HepG2 (cell line): Measurements from ENCODE around the gene CNTN4. TPM values are rescaled to one million over a fixed set of nuclear protein-coding genes. Genes with fewer than 3 reads are reported as not detected.

Experiments
- ATAC-seq: fragments of 200-7000 bp; cut with Tn5 transposase; 3 replicates; pipeline ENCODE4 v1.9.1; 2020; ENCODE audit warnings: mild to moderate bottlenecking, moderate library complexity
- BruUV-seq: library from RNA; stranded (reverse); fragments of 400-500 nt; replicated peaks from 2 replicates; lab custom pipeline; 2021; lab: Mats Ljungman, UMichigan
- CTCF ChIA-PET: fragments of 300-600 bp; formaldehyde crosslinking; extraction: SDS; loops from one replicate; lab custom pipeline; 2021; ENCODE audit warnings: low total read pairs, inconsistent platforms, low intra/inter-chr PET ratio; lab: Yijun Ruan, JAX
- POLR2A ChIA-PET: fragments of 350-600 bp; sonication (Branson Sonifier 250); formaldehyde crosslinking; loops from one replicate; lab custom pipeline; 2020; ENCODE audit warnings: antibody characterized with exemption, inconsistent platforms; lab: Yijun Ruan, JAX
- DNase-seq: peaks from one replicate; pipeline ENCODE4 v3.0.0-alpha.2; 2015; ENCODE audit warnings: low spot score
- FAIRE-seq: peaks from 3 replicates; lab custom pipeline; 2011; peaks lifted over from hg19 to GRCh38; lab: Jason Lieb, UNC
- H2AFZ ChIP-seq: one replicate; pipeline ENCODE4 v1.6.1; 2011; ENCODE audit warnings: low read length, inconsistent platforms
- H3K27ac ChIP-seq: fragments of 300-600 bp; 3 replicates; pipeline ENCODE4 v1.8.0; 2011; ENCODE audit warnings: mixed run types, mild to moderate bottlenecking, mixed read lengths, low read length, inconsistent platforms; ENCODE audit not compliant: insufficient read depth; ENCODE audit errors: extremely low read length
- H3K27me3 ChIP-seq, 2 experiments: fragments of 200-600 bp in 1 of 2; 2 replicates in 1 of 2; 3 replicates in 1 of 2; pipeline versions ENCODE4 v1.6.0 to v1.8.0; 2011; ENCODE audit warnings: low read length in 2 of 2, mild to moderate bottlenecking in 2 of 2, moderate library complexity in 2 of 2, inconsistent platforms in 1 of 2; ENCODE audit not compliant: insufficient read depth in 2 of 2, control insufficient read depth in 1 of 2
- H3K36me3 ChIP-seq, 2 experiments: fragments of 200-600 bp in 1 of 2; replicated peaks in 1 of 2; 2 replicates in 1 of 2; 3 replicates in 1 of 2; pipeline versions ENCODE4 v1.5.1 to v1.8.0; 2011; ENCODE audit warnings: low read length in 2 of 2, inconsistent platforms in 1 of 2; ENCODE audit not compliant: insufficient read depth in 2 of 2, control insufficient read depth in 1 of 2
- H3K4me1 ChIP-seq: 2 replicates; pipeline ENCODE4 v1.5.1; 2012; ENCODE audit warnings: low read length, inconsistent platforms; ENCODE audit not compliant: insufficient read depth
- H3K4me2 ChIP-seq: 2 replicates; pipeline ENCODE4 v1.6.0; 2011; ENCODE audit warnings: low read depth, low read length, inconsistent platforms
- H3K4me3 ChIP-seq, 3 experiments: fragments of 200-600 bp in 1 of 3; sonication (generic), shearing (Covaris generic) in 1 of 3; replicated peaks in 1 of 3; 2 replicates each; pipeline ENCODE4 v1.5.1; 2011 to 2016; ENCODE audit warnings: low read length in 3 of 3, inconsistent platforms in 2 of 3, low read depth in 2 of 3, mild to moderate bottlenecking in 2 of 3, control low read depth in 1 of 3, mixed read lengths in 1 of 3; ENCODE audit not compliant: insufficient read depth in 1 of 3
- H3K79me2 ChIP-seq: one replicate; pipeline ENCODE4 v1.6.1; 2011; ENCODE audit warnings: low read length, inconsistent platforms; ENCODE audit not compliant: insufficient read depth
- H3K9ac ChIP-seq: 2 replicates; pipeline ENCODE4 v1.6.0; 2011; ENCODE audit warnings: mild to moderate bottlenecking, low read depth, low read length, inconsistent platforms; ENCODE audit not compliant: insufficient read depth
- H3K9me3 ChIP-seq: 2 replicates; pipeline ENCODE4 v1.5.1; 2012; ENCODE audit warnings: mild to moderate bottlenecking, low read length
- H4K20me1 ChIP-seq: 2 replicates; pipeline ENCODE4 v1.6.0; 2011; ENCODE audit warnings: inconsistent platforms, mild to moderate bottlenecking, low read length, moderate library complexity; ENCODE audit not compliant: insufficient read depth
- CHD2 ChIP-seq: IDR thresholded peaks from 2 replicates; pipeline ENCODE4 v1.6.1; 2011; ENCODE audit warnings: low read depth, low read length, improper control_type of control experiment
- HNRNPL ChIP-seq: fragments of 200-400 bp; formaldehyde crosslinking; IDR thresholded peaks from 2 replicates; pipeline ENCODE4 v1.6.1; 2017; ENCODE audit warnings: mild to moderate bottlenecking, low read depth, low read length
- KAT2B ChIP-seq: fragments of 150-350 bp; IDR thresholded peaks from 2 replicates; pipeline ENCODE4 v1.6.1; 2014; ENCODE audit warnings: low read depth, low read length, borderline replicate concordance
- MED13 ChIP-seq: sonication (generic); formaldehyde crosslinking; IDR thresholded peaks from 2 replicates; pipeline ENCODE4 v1.5.0; 2020; ENCODE audit warnings: missing genetic modification reagents
- RBAK ChIP-seq: sonication (generic); formaldehyde crosslinking; IDR thresholded peaks from 2 replicates; pipeline ENCODE4 v1.5.1; 2020; ENCODE audit warnings: mild to moderate bottlenecking, missing genetic modification reagents
- TEAD3 ChIP-seq: optimal IDR thresholded peaks from 2 replicates; pipeline ENCODE3; 2016; ENCODE audit warnings: borderline replicate concordance
- ZBTB7A ChIP-seq: sonication (generic); formaldehyde crosslinking; IDR thresholded peaks from 2 replicates; pipeline ENCODE4 v1.8.0; 2022; ENCODE audit warnings: mild to moderate bottlenecking, missing genetic modification reagents
- ZNF207 ChIP-seq: fragments of 450-650 bp; IDR thresholded peaks from 2 replicates; pipeline ENCODE4 v1.6.1; 2016; ENCODE audit warnings: antibody characterized with exemption, borderline replicate concordance
- ZNF230 ChIP-seq: sonication (generic); formaldehyde crosslinking; IDR thresholded peaks from 2 replicates; pipeline ENCODE4 v1.4.0; 2020; ENCODE audit warnings: mild to moderate bottlenecking, missing genetic modification reagents
- ZNF256 ChIP-seq: sonication (generic); formaldehyde crosslinking; conservative IDR thresholded peaks from 2 replicates; pipeline ENCODE4 v1.4.0; 2020; ENCODE audit warnings: missing genetic modification reagents
- ZNF589 ChIP-seq: sonication (generic); formaldehyde crosslinking; conservative IDR thresholded peaks from 2 replicates; pipeline ENCODE4 v1.8.0; 2022; ENCODE audit warnings: mild to moderate bottlenecking, moderate library complexity, missing genetic modification reagents
- WGBS: methylation state at CpG from one replicate; pipeline ENCODE4 v1.1.6; 2017; ENCODE audit warnings: low lambda C conversion rate; 5-methylcytosine and 5-hydroxymethylcytosine counted together
- in situ Hi-C: cut with HindIII; loops from 2 replicates; pipeline ENCODE4 v1.10.0; 2017; ENCODE audit warnings: low pct_unique_long_range_greater_than_20kb; ENCODE audit not compliant: extremely low pct_ligation_motif_present
- intact Hi-C: fragments of 100-400 bp; cut with micrococcal nuclease; formaldehyde crosslinking; loops from one replicate; pipeline ENCODE4 v1.10.0; 2022; ENCODE audit not compliant: unreplicated experiment
- polyA plus RNA-seq, 8 experiments: library from polyadenylated mRNA; depleted of rRNA in 3 of 8; stranded (reverse) in 7 of 8; unstranded in 1 of 8; fragments of >200 nt; fragmentation: Illumina TruSeq in 4 of 8; extraction: Trizol in 4 of 8; gene quantifications; 2 replicates each; pipeline versions ENCODE4 v1.2.1 to v1.2.3, GENCODE V29; 2011 to 2016; ENCODE audit warnings: low read depth in 4 of 8, missing spikeins in 1 of 8, mixed read lengths in 1 of 8; ENCODE audit not compliant: insufficient read depth in 1 of 8
- total RNA-seq, 5 experiments: library from RNA; depleted of rRNA; stranded (reverse); fragments of >200 nt; fragmentation: Illumina TruSeq; extraction: Trizol; gene quantifications; 2 replicates each; pipeline ENCODE4 v1.2.3, GENCODE V29; 2016; ENCODE audit warnings: low read depth in 1 of 5
- TF ChIP-seq, protein P1 (sequence below): sonication (generic); formaldehyde crosslinking; IDR thresholded peaks from 2 replicates; pipeline ENCODE4; 2020; ENCODE audit warnings: missing genetic modification reagents, mild to moderate bottlenecking, borderline replicate concordance
- TF ChIP-seq, protein P2 (sequence below): sonication (generic); formaldehyde crosslinking; IDR thresholded peaks from 2 replicates; pipeline ENCODE4 v1.5.0; 2020; ENCODE audit warnings: missing genetic modification reagents

Gene CNTN4
- total and polyA plus RNA-seq, 2 of the 13 experiments (the other 11 are each of a cell fraction or from before 2014, with no cell fraction given) = 0.01 to 0.13 TPM

DNA sequence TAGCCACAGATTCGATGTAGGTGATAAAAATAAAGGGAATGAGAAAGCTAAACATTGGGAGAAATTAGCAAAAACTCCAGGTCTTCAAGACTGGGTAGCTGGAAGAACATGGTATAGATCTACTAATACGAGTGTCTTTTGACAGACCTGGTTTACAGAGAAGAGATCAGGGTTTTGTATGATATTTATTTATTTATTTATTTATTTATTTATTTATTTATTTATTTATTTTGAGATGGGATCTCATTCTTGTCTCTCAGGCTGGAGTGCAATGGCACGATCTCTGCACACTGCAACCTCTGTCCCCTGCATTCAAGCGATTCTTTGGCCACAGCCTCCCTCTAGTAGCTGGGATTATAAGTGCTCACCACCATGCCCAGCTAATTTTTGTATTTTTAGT is 448.4 kb downstream of the CNTN4 start:
- CTCF ChIA-PET = no interaction called here
- peaks cover 16% of the 10 kb centered on the region for H3K9me3 ChIP-seq
- H3K4me2 ChIP-seq = no peak overlapping the region
- in situ Hi-C loops (no loop called here), intact Hi-C loops (no loop called here)
- no peak for FAIRE-seq
- H3K27ac ChIP-seq = no peak overlapping the region
- H4K20me1 ChIP-seq = no peaks in the 10 kb centered on the region
- POLR2A ChIA-PET = no interaction called here
- TF ChIP-seq, protein P1, sequence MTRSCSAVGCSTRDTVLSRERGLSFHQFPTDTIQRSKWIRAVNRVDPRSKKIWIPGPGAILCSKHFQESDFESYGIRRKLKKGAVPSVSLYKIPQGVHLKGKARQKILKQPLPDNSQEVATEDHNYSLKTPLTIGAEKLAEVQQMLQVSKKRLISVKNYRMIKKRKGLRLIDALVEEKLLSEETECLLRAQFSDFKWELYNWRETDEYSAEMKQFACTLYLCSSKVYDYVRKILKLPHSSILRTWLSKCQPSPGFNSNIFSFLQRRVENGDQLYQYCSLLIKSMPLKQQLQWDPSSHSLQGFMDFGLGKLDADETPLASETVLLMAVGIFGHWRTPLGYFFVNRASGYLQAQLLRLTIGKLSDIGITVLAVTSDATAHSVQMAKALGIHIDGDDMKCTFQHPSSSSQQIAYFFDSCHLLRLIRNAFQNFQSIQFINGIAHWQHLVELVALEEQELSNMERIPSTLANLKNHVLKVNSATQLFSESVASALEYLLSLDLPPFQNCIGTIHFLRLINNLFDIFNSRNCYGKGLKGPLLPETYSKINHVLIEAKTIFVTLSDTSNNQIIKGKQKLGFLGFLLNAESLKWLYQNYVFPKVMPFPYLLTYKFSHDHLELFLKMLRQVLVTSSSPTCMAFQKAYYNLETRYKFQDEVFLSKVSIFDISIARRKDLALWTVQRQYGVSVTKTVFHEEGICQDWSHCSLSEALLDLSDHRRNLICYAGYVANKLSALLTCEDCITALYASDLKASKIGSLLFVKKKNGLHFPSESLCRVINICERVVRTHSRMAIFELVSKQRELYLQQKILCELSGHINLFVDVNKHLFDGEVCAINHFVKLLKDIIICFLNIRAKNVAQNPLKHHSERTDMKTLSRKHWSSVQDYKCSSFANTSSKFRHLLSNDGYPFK (CRISPR knock-in tag) = no peak
- TF ChIP-seq MED13 (CRISPR knock-in tag) = no peak
- TF ChIP-seq ZBTB7A (CRISPR knock-in tag) = no peak
- TF ChIP-seq TEAD3 (CRISPR knock-in tag) = no peak
- TF ChIP-seq RBAK (CRISPR knock-in tag) = no peak
- TF ChIP-seq HNRNPL = no peak
- no peak for TF ChIP-seq ZNF589
- TF ChIP-seq ZNF256 (CRISPR knock-in tag) = no peak
- TF ChIP-seq KAT2B = no peak
- no peak for TF ChIP-seq ZNF207
- no peak for TF ChIP-seq CHD2
- TF ChIP-seq, protein P2, sequence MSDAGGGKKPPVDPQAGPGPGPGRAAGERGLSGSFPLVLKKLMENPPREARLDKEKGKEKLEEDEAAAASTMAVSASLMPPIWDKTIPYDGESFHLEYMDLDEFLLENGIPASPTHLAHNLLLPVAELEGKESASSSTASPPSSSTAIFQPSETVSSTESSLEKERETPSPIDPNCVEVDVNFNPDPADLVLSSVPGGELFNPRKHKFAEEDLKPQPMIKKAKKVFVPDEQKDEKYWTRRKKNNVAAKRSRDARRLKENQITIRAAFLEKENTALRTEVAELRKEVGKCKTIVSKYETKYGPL (CRISPR knock-in tag) = no peak
- no peak for TF ChIP-seq ZNF230
- TF ChIP-seq, all 625 proteins: peak for 0
- H3K36me3 ChIP-seq = no peaks in the 10 kb centered on the region
- H3K79me2 ChIP-seq = no peaks in the 10 kb centered on the region
- ATAC-seq (no peak), DNase-seq (no peak)
- no peaks in the 10 kb centered on the region for H3K27me3 ChIP-seq
- no peak overlapping the region for H2AFZ ChIP-seq
- 0% methylated on average over 4 of the region's 4 CpGs for WGBS
- H3K4me1 ChIP-seq = no peaks in the 10 kb centered on the region
- BruUV-seq = no TSS peak
- no peak overlapping the region for H3K9ac ChIP-seq
- no peak overlapping the region for H3K4me3 ChIP-seq
